Activated T-cell treated with anti-CD3 and anti-CD28 coated beads for 4 hours (primary cell): ENCODE measurements around the gene CR2.
"Not testable (repeated sequence)": the region's sequence is repeated elsewhere in the genome, so short reads cannot be mapped to it uniquely, and the experiment has no call there.

Experiments used
- DNase-seq: peaks from one replicate; pipeline ENCODE4 v3.0.0-alpha.2; 2020

Gene CR2

GRCh38 chr1:207455183-207455754 is 1.1 kb downstream of the CR2 start:
- no peak for DNase-seq

GRCh38 chr1:207458414-207458813 is 4.3 kb downstream of the CR2 start:
- DNase-seq: no peak

DNA sequence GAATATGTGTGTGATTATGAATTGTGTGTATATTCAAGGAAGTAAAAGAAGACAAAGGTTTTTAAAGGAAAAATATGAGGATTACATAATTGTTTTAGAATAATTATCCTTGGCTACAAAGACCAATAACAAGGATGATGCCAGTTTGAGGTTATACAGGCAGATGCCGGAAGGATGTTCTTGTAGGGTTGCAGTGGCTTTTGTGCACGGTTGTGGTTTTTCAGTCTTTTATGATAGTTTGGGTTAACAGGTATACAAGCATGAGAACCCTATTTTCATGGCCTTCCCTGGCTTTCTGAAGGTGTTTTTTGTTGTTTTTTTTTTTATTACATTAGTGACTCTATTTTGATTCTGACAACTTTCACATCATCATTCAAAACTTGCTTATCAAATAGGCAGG is 4.9 kb downstream of the CR2 start:
- no peak for DNase-seq

- no peak for DNase-seq
Observed at GRCh38 chr1:207461649-207462048, 7.5 kb downstream of the CR2 start.

DNA sequence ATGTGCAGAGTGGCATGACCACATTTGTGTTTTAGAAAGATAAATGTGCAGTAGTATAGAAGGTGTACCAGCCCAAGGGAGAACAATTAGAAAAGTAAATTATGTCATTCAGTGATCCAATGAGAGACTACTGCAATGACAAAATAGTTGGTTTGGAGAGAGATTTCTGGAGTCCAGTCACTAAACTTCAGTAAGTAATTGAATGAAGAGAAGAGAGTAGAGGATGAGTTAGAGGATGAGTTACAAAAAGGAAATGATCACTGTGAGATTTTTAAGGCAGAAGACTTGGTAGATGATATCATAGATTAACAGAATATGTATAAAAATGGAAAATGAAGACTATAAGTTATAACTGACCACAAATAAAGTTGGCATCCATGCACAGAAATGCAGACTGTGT is 8.4 kb downstream of the CR2 start:
- no peak for DNase-seq

- DNase-seq: no peak
Observed at GRCh38 chr1:207463021-207463420, 8.9 kb downstream of the CR2 start.

- no peak for DNase-seq
Observed at GRCh38 chr1:207463571-207463970, 9.4 kb downstream of the CR2 start.

- DNase-seq: no peak
Observed at GRCh38 chr1:207470927-207471326, 16.8 kb downstream of the CR2 start.

DNA sequence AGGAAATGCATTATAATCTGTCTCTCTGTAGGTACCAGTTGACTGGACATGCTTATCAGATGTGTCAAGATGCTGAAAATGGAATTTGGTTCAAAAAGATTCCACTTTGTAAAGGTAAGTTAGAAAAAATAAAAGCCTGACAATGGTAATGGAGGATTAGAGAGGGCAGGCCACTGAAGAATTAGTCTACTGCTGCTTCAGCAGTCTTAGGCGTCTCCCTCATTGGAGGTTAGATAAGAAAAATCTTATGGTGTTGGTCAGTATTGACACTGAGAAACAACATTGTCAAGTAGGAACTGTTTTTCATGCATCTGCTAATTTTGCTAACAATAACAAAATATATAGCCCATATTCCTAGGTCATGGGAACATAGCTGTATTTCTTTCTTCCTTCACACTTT is 20.1 kb downstream of the CR2 start:
- DNase-seq: no peak

GRCh38 chr1:207486198-207486597 is 32.1 kb downstream of the CR2 start:
- no peak for DNase-seq

- no peak for DNase-seq
Observed at GRCh38 chr1:207487636-207488035, 33.5 kb downstream of the CR2 start.

DNA sequence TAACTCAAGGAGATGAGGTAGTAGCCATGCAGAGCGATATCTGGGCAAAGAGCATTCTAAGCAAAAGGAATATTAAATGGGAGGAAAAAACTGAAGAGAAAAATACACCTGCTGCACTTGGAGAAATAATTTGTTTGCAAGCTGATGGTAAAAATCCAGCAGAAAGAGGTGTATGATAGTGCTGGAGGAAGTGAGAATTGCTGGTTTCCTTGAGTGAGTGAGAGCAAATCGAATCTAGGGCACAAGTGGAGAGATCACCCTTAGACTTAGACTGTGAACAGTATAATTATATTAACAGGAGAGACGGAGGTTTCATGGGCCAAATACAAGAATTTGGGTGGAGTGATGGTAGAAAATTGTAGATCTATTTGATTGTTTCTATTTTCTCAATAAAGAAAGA is 39.1 kb downstream of the CR2 start:
- no peak for DNase-seq

DNA sequence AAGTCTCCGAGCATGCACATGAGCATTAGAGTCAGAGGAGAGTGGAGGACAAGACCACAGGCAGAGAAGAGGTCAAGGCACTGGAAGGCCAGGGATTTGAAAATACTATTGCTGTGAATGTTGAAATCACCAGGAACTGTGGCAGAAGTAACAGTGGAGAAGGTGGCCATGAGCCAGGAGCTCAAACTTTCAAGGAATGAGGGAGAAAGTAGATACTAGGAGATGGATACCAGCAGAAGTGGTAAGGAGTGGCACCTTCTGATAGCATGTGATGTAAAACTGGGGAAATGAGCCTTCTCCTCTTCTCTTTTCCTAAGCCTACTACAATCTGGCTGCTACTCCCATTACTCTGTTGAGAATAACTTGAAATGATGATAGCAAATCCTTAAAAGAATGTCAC is 40.0 kb downstream of the CR2 start:
- no peak for DNase-seq

DNA sequence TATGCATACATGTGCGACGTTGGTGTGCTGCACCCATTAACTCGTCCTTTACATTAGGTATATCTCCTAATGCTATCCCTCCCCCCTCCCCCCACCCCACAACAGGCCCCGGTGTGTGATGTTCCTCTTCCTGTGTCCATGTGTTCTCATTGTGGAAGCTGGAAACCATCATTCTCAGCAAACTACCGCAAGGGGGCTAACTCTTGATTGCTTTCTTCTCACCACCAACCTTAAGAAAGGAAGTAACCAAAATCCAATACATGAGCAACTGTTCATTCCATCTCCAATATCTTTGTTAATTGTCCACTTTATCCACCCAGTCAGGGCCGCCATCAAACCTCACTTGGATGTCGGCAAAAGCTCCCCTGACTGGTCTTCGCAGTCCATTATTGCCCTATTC is 41.2 kb downstream of the CR2 start:
- not testable (repeated sequence) for DNase-seq

DNA sequence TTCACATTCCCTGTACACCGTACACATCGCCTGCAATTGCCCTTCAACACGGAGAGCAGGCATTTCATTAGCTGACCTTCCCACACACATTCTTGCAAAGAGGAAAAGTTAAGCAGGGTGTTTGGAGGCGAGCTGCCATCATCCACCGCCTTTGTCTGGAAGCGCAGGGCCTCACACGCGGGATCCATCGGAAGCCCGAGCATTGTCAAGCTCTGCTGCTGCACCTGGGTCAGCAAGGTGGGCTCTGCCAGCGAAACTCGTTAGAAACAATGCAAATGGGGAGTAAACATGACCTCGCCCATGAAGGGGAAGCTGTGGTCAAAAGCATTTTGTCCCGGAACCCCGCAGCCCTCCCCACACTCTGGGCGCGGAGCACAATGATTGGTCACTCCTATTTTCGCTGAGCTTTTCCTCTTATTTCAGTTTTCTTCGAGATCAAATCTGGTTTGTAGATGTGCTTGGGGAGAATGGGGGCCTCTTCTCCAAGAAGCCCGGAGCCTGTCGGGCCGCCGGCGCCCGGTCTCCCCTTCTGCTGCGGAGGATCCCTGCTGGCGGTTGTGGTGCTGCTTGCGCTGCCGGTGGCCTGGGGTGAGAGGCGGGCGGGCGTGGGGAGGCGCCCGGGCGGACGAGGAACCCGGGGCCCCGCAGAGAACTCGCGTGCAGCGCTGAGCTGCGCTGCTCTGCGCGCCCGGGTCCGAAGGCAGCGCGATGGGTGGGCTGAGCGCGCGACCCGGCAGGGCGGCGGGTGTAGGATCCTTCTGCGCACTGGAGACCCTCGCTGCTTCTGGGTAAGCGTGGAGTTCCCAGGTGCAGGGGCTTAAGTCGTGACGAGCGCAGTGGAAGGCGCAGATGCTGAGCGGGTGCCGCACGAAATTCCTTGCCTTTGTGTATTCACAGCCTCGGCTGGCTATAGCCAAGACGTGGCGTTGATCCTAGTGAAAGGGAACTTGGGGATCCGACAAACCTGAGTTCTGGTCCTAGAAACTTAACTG is 42.0 kb downstream of the CR2 start, which contains the start of gene CR1:
Gene CR1 (plus strand): TSS at position 357 of the 992 bp plus-strand sequence. CDS start 111 bp downstream, at position 468.
- peak; percentile 14 for DNase-seq

DNA sequence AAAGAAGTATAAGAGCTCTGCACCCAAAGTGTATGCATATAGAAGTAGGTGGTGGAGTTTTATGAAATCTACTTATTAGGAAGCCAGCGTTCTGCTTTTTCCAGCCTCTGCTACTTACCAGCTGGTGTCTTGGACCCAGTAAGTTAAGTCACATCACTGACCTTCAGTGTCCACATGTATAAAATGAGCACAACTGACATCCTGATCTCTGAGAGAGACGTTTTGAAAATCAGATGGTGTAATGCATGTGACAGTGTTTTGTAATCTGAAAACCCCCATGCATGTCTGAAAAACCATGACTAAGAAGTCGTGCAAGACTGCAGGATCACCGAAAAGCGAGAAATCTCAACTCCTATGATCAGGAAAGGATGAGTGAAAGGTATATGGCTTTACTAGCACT is 43.8 kb downstream of the CR2 start:
- DNase-seq: no peak

DNA sequence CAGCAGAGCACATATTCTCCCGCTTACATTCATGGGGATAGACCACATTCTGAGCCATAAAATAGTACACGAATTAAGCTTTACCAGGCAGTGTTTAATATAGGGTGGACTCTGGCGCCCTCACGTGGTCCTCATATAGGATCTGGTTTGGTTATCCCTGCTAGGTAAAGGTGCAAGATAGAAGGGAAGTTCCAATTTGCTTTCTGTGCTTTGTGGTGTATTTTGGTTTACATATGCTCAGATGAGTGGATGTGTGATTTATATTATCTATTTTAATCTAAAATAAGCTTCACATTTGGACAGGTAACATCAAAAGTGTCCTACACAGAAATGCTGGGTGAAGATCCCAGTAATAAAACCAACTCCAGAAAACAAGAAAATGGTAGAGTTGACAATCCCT is 45.4 kb downstream of the CR2 start:
- peak; percentile 44 for DNase-seq

GRCh38 chr1:207500306-207500705 is 46.2 kb downstream of the CR2 start:
- no peak for DNase-seq

DNA sequence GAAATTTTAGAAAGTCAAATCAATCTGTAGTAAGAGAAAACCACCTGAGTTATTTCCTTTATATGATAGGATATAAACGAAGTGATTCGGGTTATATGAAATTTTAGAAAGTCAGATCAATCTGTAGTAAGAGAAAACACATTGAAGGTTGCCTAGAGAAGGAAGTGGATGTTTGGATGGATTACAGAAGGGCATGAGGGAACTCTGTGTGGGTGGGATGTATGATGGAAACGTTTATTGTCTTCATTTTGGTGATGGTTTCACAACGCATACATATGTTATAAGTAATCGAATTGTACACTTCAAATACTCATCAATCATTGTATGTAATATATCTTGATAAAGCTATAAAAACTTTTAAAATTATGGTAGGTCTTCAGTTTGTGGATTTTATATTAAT is 46.9 kb downstream of the CR2 start:
- DNase-seq: no peak

GRCh38 chr1:207502726-207503125 is 48.6 kb downstream of the CR2 start:
- DNase-seq: no peak

DNA sequence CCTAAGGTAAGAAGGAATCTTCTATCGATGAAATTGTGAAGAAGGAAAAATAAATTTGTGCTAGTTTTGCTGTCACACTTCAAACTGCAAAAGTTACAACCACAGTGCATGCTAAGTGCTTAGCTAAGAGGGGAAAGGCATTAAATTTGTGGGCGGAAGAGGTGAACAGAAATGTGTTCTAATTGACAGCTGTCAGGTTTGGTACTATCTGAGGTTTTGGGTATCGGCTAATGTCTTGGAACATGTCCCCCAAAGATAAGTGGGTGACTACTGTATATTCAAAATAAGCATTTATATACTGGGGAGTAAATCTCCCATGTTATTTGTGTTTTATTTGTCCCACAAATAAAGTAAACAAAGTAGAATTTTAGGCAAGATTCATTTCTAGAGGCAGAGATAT is 49.8 kb downstream of the CR2 start:
- DNase-seq: no peak

GRCh38 chr1:207504438-207504837 is 50.3 kb downstream of the CR2 start:
- no peak for DNase-seq

- no peak for DNase-seq
Observed at GRCh38 chr1:207510444-207510843, 56.3 kb downstream of the CR2 start.

DNA sequence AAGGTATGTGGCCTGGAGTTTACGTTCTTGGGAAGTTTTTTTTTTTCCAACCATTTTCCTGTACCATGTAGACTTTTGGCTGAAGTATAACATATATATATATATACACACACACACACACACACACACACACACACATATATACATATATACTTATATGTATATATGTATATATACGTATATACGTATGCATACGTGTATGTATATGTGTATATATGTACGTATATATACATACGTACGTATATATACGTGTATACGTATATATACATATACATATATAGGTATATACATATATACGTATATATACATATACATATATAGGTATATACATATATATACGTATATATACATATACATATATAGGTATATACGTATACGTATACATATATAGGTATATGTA is 60.8 kb downstream of the CR2 start:
- DNase-seq: no peak
